Transverse colon (tissue), 3 donors: ENCODE data around the gene ADGB.

Source experiments
- CTCF ChIP-seq, 5 experiments: fragments of 200-600 bp in 3 of 5; fragments of 450-650 bp in 2 of 5; sonication (generic) in 3 of 5; IDR thresholded peaks; 1 replicate in 2 of 5; 2 replicates in 3 of 5; pipeline ENCODE4 v1.5.1; 2016 to 2017; ENCODE audit warnings: antibody characterized with exemption in 5 of 5, inconsistent platforms in 3 of 5, mild to moderate bottlenecking in 2 of 5, moderate library complexity in 1 of 5
- EP300 ChIP-seq: sonication (generic); formaldehyde crosslinking; IDR thresholded peaks from one replicate; pipeline ENCODE4 v1.6.1; 2017; ENCODE audit warnings: antibody characterized with exemption, low read depth
- POLR2A ChIP-seq: fragments of 450-650 bp; IDR thresholded peaks from one replicate; pipeline ENCODE4 v1.6.1; 2016; ENCODE audit warnings: antibody characterized with exemption, mild to moderate bottlenecking, moderate library complexity

DNA sequence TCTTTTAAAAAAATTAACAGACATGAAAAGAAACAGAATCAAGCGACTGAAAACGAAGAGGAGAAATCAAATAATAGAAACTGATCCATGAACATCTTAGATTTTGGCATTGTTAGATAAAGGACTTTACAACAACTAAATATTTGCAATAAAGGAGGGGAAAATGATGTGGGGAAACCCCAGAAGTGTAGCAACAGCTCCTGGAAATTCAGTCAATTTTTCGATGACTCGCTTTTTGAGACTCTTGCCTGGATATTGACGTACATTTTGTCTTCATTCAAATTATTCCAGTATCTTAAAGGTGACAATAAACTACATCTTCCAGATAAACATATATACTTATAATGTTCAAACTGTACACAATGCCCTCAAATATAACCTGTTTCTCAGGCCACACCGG, 44.1 kb downstream of the ADGB start:
- TF ChIP-seq POLR2A = no peak
- no peak for TF ChIP-seq CTCF (IDR thresholded peaks at IDR 0.05)
- no peak for TF ChIP-seq EP300
